Mucosa of rectum (tissue), 2 donors: ENCODE measurements around the gene MKLN1.
"Not testable (repeated sequence)": the region's sequence is repeated elsewhere in the genome, so short reads cannot be mapped to it uniquely, and the experiment has no call there.

Experiments used
- H3K27ac ChIP-seq, 2 donors: one replicate each; pipeline ENCODE4 v1.7.0; 2013; ENCODE audit warnings: inconsistent platforms in 2 of 2, low read depth in 2 of 2, low read length in 2 of 2
- H3K27me3 ChIP-seq, 2 donors: one replicate each; pipeline ENCODE4 v1.7.0; 2013; ENCODE audit warnings: low read length in 2 of 2; ENCODE audit not compliant: control insufficient read depth in 2 of 2, insufficient read depth in 2 of 2
- H3K36me3 ChIP-seq, 2 donors: one replicate each; pipeline ENCODE4 v1.7.0; 2013; ENCODE audit warnings: low read length in 2 of 2; ENCODE audit not compliant: control insufficient read depth in 2 of 2, insufficient read depth in 2 of 2
- H3K4me1 ChIP-seq, 2 donors: one replicate each; pipeline ENCODE4 v1.7.0; 2013; ENCODE audit warnings: low read length in 2 of 2, mild to moderate bottlenecking in 1 of 2; ENCODE audit not compliant: control insufficient read depth in 2 of 2, insufficient read depth in 2 of 2
- H3K4me3 ChIP-seq, 2 donors: one replicate each; pipeline ENCODE4 v1.7.0; 2013; ENCODE audit warnings: low read length in 2 of 2
- H3K9ac ChIP-seq, 2 donors: one replicate each; pipeline ENCODE4 v1.7.0; 2013; ENCODE audit warnings: low read length in 2 of 2, low read depth in 1 of 2, mild to moderate bottlenecking in 1 of 2
- H3K9me3 ChIP-seq, 2 donors: one replicate each; pipeline ENCODE4 v1.7.0; 2013; ENCODE audit warnings: low read length in 2 of 2; ENCODE audit not compliant: control insufficient read depth in 2 of 2
- donor health status: healthy.
- donor health status: Normal muscosa, but diverticular disease.

Gene MKLN1

DNA sequence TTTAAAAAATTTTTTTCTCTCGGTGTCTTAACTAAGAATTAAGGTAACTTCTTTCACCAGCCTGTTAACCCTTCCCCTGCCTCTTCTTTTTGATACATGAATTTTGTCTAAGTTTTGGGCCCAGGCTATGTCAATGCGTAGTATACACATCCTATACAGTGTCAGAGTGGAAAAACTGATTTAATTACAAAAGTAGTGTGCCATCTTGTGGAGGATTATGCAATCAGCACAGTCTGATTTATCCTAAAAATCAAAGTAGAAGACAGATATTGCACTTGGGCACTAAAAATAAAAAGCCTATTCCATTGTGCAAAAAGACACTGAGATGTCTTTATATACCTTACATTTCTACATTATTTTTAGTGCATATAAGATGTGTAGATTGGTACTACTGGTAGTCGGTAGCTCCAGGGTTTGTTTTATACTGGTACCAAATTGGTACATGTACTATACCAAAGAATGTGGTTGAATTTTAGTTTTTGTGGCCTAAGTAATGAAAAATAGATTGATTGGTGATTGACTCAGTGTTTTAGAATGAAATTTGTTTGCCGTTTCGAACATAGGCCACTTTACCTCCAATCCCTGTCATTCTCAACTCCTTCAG lies 96.6 kb downstream of the MKLN1 start:
- Histone ChIP-seq H3K9me3 (no peaks in the 10 kb centered on the region), H3K27ac (no peak overlapping the region), H3K9ac (no peak overlapping the region), H3K4me1 (no peaks in the 10 kb centered on the region), H3K27me3 (no peaks in the 10 kb centered on the region), H3K36me3 (peaks cover 0 to 4% of the 10 kb centered on the region in 2 donors), H3K4me3 (no peak overlapping the region)

GRCh38 chr7:131425992-131426391 lies 98.3 kb downstream of the MKLN1 start:
- Histone ChIP-seq H3K4me3 (no peak overlapping the region), H3K36me3 (peaks cover 0 to 6% of the 10 kb centered on the region in 2 donors), H3K9me3 (no peaks in the 10 kb centered on the region), H3K9ac (no peak overlapping the region), H3K27me3 (no peaks in the 10 kb centered on the region), H3K4me1 (no peaks in the 10 kb centered on the region), H3K27ac (no peak overlapping the region)

DNA sequence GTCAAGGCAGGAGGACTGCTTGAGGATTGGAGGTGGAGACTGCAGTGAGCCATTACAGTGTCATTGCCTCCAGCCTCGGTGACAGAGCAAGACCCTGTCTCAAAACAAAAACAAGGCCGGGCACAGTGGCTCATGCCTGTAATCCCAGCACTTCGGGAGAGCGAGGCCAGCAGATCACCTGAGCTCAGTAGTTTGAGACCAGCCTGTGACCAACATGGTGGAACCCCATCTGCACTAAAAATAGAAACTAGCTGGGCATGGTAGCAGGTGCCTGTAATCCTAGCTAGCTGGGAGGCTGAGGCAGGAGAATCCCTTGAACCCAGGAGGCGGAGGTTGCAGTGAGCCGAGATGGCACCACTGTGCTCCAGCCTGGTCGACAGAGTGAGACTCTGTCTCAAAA lies 103.2 kb downstream of the MKLN1 start:
- H3K4me1 ChIP-seq, H3K9me3 ChIP-seq, H3K27me3 ChIP-seq, H3K4me3 ChIP-seq, H3K36me3 ChIP-seq, H3K27ac ChIP-seq, H3K9ac ChIP-seq: not testable (repeated sequence)

DNA sequence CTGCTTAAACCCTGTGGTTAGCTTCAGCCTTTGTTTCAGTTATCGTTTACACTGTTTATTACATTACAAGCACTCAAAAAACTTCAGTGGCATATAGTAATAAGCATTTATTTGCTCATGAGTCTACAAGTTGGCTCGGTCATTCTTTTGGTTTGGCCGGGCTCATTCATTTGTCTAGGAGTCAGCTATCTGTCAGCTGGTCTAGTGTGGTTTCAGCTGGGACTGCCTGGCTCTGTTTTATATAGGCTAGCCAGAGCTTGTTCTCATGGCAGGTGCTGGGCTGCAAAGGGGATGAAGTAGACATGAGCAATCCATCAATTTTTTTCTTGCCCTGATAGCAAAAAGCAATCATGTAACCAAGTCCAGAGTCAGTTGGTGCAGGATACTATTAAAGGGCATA lies 103.6 kb downstream of the MKLN1 start:
- Histone ChIP-seq H3K27me3 (no peaks in the 10 kb centered on the region), H3K27ac (no peak overlapping the region), H3K4me1 (no peaks in the 10 kb centered on the region), H3K4me3 (no peak overlapping the region), H3K9me3 (no peaks in the 10 kb centered on the region), H3K36me3 (peaks cover 0 to 2% of the 10 kb centered on the region in 2 donors), H3K9ac (no peak overlapping the region)

DNA sequence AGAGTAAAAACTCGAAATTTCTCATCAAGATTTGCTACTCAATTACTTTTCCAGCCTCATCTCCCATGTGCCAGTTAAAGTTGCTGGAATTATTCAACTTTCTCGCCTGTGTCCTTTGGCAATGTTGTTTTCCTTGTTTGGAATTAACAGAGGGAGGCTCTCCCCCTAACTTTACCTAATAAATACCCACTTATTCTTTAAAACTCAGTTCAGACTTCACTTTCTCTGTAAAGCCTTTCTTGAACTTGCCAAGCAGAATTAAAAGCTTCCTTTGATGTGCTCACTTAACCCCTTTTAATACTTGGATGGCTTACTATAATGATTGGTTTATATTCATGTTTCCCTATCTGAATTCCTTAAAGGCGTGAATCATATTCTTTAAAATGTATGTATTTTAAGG lies 104.1 kb downstream of the MKLN1 start:
- Histone ChIP-seq H3K4me1 (no peaks in the 10 kb centered on the region), H3K27ac (no peak overlapping the region)

GRCh38 chr7:131436384-131436783 lies 108.7 kb downstream of the MKLN1 start:
- Histone ChIP-seq H3K27ac (no peak overlapping the region), H3K4me1 (no peaks in the 10 kb centered on the region), H3K27me3 (no peaks in the 10 kb centered on the region), H3K4me3 (no peak overlapping the region), H3K9me3 (no peaks in the 10 kb centered on the region), H3K36me3 (peaks cover 18 to 27% of the 10 kb centered on the region in 2 donors), H3K9ac (no peak overlapping the region)

More for the DNA sequence above, 104.1 kb downstream of the MKLN1 start:
- Histone ChIP-seq H3K36me3 (peaks cover 0 to 2% of the 10 kb centered on the region in 2 donors), H3K9me3 (no peaks in the 10 kb centered on the region), H3K9ac (no peak overlapping the region), H3K4me3 (no peak overlapping the region), H3K27me3 (no peaks in the 10 kb centered on the region)

DNA sequence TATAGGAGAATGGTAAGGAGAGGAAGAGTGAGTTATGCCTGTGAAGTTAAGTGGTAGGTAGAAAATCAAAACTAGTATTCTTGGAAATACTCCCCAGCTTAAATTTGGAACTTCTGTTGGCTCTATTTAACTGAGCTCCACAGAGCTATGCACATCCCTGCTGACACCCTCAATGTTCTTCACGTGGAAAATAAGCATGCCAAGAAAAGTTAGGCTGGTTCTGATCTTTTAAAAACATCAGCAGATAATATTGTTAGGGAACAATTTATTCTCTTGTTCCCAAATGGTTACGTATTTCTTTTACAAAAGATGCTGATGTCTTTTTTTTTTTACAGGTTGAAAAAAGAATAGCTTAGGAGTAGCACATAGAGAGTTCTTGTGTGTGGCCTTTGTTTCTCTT lies 111.3 kb downstream of the MKLN1 start:
- H3K9me3 ChIP-seq = no peaks in the 10 kb centered on the region
- peaks cover 18 to 27% of the 10 kb centered on the region in 2 donors for H3K36me3 ChIP-seq
- H3K9ac ChIP-seq = no peak overlapping the region
- H3K4me1 ChIP-seq = no peaks in the 10 kb centered on the region
- H3K27me3 ChIP-seq = no peaks in the 10 kb centered on the region
- no peak overlapping the region for H3K27ac ChIP-seq
- no peak overlapping the region for H3K4me3 ChIP-seq

- peaks cover 11 to 17% of the 10 kb centered on the region in 2 donors for H3K36me3 ChIP-seq
- H3K27ac ChIP-seq = no peak overlapping the region
- no peaks in the 10 kb centered on the region for H3K9me3 ChIP-seq
- no peaks in the 10 kb centered on the region for H3K4me1 ChIP-seq
- H3K27me3 ChIP-seq = no peaks in the 10 kb centered on the region
- no peak overlapping the region for H3K4me3 ChIP-seq
- no peak overlapping the region for H3K9ac ChIP-seq
Observed at GRCh38 chr7:131443496-131443895, 115.8 kb downstream of the MKLN1 start.

DNA sequence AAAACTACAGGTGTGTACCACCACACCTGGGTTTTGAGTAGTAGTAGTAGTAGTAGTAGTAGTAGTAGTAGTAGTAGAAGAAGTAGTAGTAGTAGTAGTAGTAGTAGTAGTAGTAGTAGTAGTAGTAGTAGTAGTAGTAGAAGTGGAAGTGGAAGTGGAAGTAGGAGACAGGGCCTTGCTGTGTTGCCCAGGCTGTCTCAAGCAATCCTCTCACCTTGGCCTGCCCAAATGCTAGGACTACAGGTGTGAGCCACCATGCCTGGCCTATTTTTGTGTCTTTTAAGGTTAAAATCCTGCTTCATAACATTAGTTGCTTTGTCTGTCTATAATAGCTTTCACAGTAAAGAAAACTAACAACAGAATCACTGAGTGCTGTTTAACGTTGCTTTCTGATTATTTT lies 117.0 kb downstream of the MKLN1 start:
- Histone ChIP-seq H3K4me1 (no peaks in the 10 kb centered on the region), H3K4me3 (no peak overlapping the region), H3K9me3 (no peaks in the 10 kb centered on the region), H3K36me3 (peaks cover 6 to 9% of the 10 kb centered on the region in 2 donors), H3K9ac (no peak overlapping the region), H3K27ac (no peak overlapping the region), H3K27me3 (no peaks in the 10 kb centered on the region)

DNA sequence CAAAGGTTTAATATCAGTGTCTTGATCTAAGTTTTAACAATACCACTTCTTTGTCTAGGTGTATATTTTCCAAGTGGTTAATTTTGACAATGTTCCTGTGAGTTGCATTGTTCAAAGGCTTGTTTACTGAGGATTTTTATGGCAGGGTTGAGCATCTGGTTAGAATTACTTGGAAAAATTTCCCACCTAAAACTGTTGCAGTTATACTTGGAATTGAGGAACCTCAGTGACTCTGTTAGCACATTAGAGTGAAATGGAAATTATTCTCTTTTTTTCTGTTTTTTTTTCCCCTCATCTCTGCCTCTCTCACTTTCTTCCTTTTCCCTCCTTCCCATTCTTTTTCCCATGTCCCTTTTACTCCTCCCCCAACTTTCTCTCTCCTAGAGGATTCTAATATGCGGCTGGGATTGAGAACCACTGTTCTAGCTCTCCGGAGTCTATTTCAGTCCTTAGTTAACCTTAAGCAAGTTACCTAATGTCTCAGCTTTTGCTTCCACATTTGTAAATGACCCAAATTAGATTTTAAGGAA lies 121.8 kb downstream of the MKLN1 start:
- no peak overlapping the region for H3K4me3 ChIP-seq
- H3K36me3 ChIP-seq = peaks cover 9 to 10% of the 10 kb centered on the region in 2 donors
- H3K27ac ChIP-seq = no peak overlapping the region
- H3K4me1 ChIP-seq = no peaks in the 10 kb centered on the region
- no peaks in the 10 kb centered on the region for H3K27me3 ChIP-seq
- H3K9ac ChIP-seq = no peak overlapping the region
- no peaks in the 10 kb centered on the region for H3K9me3 ChIP-seq
